ENCODE measurements around the gene FAM25A.
"Not testable (repeated sequence)": the region's sequence is repeated elsewhere in the genome, so short reads cannot be mapped to it uniquely, and the experiment has no call there.

The FAM25A gene

DNA sequence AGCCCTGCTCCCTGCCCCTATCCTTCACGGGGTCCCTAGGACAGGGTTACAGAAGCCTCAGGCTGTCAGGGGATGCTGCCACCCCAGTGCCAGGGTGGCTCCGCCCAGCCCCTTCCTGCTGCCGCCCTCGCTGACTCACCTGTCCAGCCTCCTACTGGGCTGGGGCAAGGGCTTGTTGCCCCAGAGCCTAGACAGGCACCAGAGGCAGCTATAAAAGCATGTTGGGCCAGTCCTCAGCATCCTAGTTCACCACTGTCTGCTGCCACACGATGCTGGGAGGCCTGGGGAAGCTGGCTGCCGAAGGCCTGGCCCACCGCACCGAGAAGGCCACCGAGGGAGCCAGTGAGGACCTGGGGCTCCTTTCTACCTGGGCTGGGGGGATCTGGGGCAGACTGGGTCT, at the start of gene FAM25A:
TSS of gene FAM25A (plus strand) at position 239 of the 400 bp plus-strand sequence. CDS start at position 270, 31 bp downstream.
- not testable (repeated sequence) for H3K9me2 ChIP-seq (replicated peaks; ENCODE audit: insufficient read depth, low read length); H3K4me1 ChIP-seq (ENCODE audit: low read length); H3K36me3 ChIP-seq (replicated peaks; ENCODE audit: insufficient read depth, low read length); H3K27ac ChIP-seq (ENCODE audit: low read length); H3K4me3 ChIP-seq (ENCODE audit: low read length); H3K9ac ChIP-seq (ENCODE audit: low read length); H3K27me3 ChIP-seq (replicated peaks; ENCODE audit: insufficient read depth, low read length); H3K9me3 ChIP-seq (replicated peaks; ENCODE audit: insufficient read depth, low read length); H4K20me1 ChIP-seq (ENCODE audit: insufficient read depth, low read length); H2AFZ ChIP-seq (ENCODE audit: low read length); H3F3A ChIP-seq (ENCODE audit: insufficient read depth, low read length); H3K4me2 ChIP-seq (ENCODE audit: low read depth, low read length); H3K79me2 ChIP-seq (ENCODE audit: low read length); DNase-seq

DNA sequence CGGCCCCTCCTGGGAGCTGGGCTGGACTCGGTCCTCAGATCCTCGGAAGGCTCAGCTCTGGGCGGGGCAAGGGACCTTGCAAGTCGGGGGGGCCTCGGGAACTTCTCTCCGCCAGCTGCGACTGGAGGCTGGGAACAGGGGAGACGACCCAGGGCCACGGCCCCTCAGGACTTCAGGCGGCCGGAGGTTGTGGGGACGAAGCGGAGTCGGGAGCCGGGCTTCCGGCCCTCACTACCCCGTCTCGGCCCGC, 49.2 kb upstream of the FAM25A start:
- no peak for DNase-seq
- Histone ChIP-seq H4K20me1 (ENCODE audit: insufficient read depth, low read length) (no peaks in the 10 kb centered on the region), H3K9me2 (replicated peaks; ENCODE audit: insufficient read depth, low read length) (no peaks in the 10 kb centered on the region), H3K79me2 (ENCODE audit: low read length) (no peaks in the 10 kb centered on the region), H3K9me3 (replicated peaks; ENCODE audit: insufficient read depth, low read length) (no peaks in the 10 kb centered on the region), H3K9ac (ENCODE audit: low read length) (peak overlapping the region; percentile 71), H3K27ac (ENCODE audit: low read length) (no peak overlapping the region), H3K4me2 (ENCODE audit: low read depth, low read length) (peak overlapping the region; percentile 75), H3K4me3 (ENCODE audit: low read length) (peak overlapping the region; percentile 61), H3K27me3 (replicated peaks; ENCODE audit: insufficient read depth, low read length) (no peaks in the 10 kb centered on the region), H2AFZ (ENCODE audit: low read length) (peak overlapping the region; percentile 78), H3F3A (ENCODE audit: insufficient read depth, low read length) (no peaks in the 10 kb centered on the region), H3K4me1 (ENCODE audit: low read length) (no peaks in the 10 kb centered on the region), H3K36me3 (replicated peaks; ENCODE audit: insufficient read depth, low read length) (no peaks in the 10 kb centered on the region)
- TF ChIP-seq EZH2 (optimal IDR thresholded peaks at IDR 0.05; ENCODE audit: low read depth, low read length) (no peak), EZH2phosphoT487 (IDR thresholded peaks at IDR 0.05; ENCODE audit: low read length) (no peak)
- TF ChIP-seq, protein P1, sequence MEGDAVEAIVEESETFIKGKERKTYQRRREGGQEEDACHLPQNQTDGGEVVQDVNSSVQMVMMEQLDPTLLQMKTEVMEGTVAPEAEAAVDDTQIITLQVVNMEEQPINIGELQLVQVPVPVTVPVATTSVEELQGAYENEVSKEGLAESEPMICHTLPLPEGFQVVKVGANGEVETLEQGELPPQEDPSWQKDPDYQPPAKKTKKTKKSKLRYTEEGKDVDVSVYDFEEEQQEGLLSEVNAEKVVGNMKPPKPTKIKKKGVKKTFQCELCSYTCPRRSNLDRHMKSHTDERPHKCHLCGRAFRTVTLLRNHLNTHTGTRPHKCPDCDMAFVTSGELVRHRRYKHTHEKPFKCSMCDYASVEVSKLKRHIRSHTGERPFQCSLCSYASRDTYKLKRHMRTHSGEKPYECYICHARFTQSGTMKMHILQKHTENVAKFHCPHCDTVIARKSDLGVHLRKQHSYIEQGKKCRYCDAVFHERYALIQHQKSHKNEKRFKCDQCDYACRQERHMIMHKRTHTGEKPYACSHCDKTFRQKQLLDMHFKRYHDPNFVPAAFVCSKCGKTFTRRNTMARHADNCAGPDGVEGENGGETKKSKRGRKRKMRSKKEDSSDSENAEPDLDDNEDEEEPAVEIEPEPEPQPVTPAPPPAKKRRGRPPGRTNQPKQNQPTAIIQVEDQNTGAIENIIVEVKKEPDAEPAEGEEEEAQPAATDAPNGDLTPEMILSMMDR (IDR thresholded peaks at IDR 0.05; ENCODE audit: low read length), result no peak

DNA sequence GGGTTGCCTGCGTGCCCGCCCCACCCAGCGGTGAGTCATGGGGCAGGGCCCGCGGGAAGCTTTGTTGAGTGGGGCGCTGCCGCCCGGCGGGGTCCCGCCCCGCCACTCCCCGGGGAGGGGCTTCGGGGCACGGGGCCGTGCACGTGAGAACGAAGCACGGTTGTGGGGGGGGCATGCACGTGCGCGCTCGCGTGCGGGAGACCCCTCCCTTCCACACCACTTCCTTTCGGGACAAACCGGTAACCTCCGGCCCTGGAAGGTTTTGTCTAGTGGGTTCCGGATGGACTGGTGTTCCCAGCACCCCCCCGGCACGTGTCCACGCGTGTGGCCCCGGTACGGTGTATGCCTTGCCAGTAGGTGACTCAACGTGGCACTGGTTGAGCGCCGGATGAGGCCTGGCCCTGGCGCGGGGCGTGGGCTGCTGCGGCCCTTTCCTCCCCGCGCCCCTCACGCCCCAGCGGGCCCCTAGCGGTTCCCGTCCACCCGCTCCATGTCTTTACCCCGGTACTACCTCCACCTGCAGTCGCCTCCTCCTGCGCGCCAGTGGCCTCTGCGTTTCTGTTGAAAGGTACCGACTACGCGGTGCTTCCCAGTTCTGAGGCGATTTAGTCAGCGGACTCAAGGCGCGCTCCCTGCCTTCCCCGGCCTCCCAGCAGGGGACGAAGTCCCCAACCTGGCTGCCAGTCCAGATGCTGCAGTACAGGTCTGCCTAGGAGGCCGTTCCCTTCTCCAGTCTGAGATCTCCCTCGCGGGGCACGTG, 48.7 kb upstream of the FAM25A start:
- Histone ChIP-seq H3K79me2 (ENCODE audit: low read length) (no peaks in the 10 kb centered on the region), H3K27me3 (replicated peaks; ENCODE audit: insufficient read depth, low read length) (no peaks in the 10 kb centered on the region), H3K36me3 (replicated peaks; ENCODE audit: insufficient read depth, low read length) (no peaks in the 10 kb centered on the region), H3K9me3 (replicated peaks; ENCODE audit: insufficient read depth, low read length) (no peaks in the 10 kb centered on the region), H3K4me3 (ENCODE audit: low read length) (peak overlapping the region; percentile 61), H3K27ac (ENCODE audit: low read length) (peak overlapping the region; percentile 20; the same call in 1 of the 2 replicates), H3K9me2 (replicated peaks; ENCODE audit: insufficient read depth, low read length) (no peaks in the 10 kb centered on the region), H4K20me1 (ENCODE audit: insufficient read depth, low read length) (no peaks in the 10 kb centered on the region), H3K4me2 (ENCODE audit: low read depth, low read length) (peak overlapping the region; percentile 75), H3K9ac (ENCODE audit: low read length) (peak overlapping the region; percentile 71), H3K4me1 (ENCODE audit: low read length) (no peaks in the 10 kb centered on the region), H3F3A (ENCODE audit: insufficient read depth, low read length) (no peaks in the 10 kb centered on the region), H2AFZ (ENCODE audit: low read length) (peak overlapping the region; percentile 78)
- peak; percentile 67 for DNase-seq
- TF ChIP-seq, protein P1 (IDR thresholded peaks at IDR 0.05; ENCODE audit: low read length), result no peak
- TF ChIP-seq EZH2phosphoT487 (IDR thresholded peaks at IDR 0.05; ENCODE audit: low read length) (no peak), EZH2 (optimal IDR thresholded peaks at IDR 0.05; ENCODE audit: low read depth, low read length) (no peak)

DNA sequence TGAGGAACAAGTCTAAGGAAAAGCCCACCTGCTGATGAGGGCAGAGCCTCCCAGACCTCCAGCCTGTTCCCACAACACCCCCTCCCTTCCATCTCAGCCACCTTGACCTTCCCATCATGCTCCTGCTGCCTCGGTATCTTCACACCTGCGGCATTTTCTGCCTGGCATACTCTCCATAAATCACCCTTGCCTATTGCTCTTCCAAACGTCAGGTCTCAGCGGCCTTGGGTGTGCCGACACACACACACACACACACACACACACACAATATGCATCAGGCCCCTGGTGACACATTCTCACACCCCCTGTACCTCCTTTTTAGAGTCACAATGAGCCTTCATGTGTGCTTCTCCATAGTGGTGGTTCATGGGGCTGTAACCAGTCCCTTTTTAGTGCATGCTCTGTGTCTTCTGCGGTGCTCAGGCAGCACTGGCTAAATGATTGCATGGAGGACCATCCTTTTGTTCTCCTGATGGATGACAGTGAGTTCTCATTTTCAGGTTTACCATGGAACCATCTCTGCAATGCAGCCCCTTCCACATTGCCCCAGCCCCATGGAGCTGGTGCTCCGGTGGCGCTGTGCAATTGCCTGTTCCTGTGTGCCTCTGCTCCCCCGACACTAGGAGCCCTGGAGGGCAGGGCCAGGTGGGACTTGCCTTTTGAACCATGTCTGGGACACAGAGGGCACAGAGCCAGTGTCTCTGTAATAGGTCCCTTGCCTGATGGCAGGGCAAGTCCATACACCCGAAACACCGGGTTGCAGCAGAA, 47.3 kb upstream of the FAM25A start:
- TF ChIP-seq EZH2phosphoT487 (IDR thresholded peaks at IDR 0.05; ENCODE audit: low read length) (no peak), EZH2 (optimal IDR thresholded peaks at IDR 0.05; ENCODE audit: low read depth, low read length) (no peak)
- TF ChIP-seq, protein P1 (IDR thresholded peaks at IDR 0.05; ENCODE audit: low read length), result no peak
- Histone ChIP-seq H3F3A (ENCODE audit: insufficient read depth, low read length) (no peaks in the 10 kb centered on the region), H3K27me3 (replicated peaks; ENCODE audit: insufficient read depth, low read length) (no peaks in the 10 kb centered on the region), H3K9me3 (replicated peaks; ENCODE audit: insufficient read depth, low read length) (no peaks in the 10 kb centered on the region), H2AFZ (ENCODE audit: low read length) (no peak overlapping the region), H3K9me2 (replicated peaks; ENCODE audit: insufficient read depth, low read length) (no peaks in the 10 kb centered on the region), H3K4me1 (ENCODE audit: low read length) (no peaks in the 10 kb centered on the region), H3K79me2 (ENCODE audit: low read length) (no peaks in the 10 kb centered on the region), H4K20me1 (ENCODE audit: insufficient read depth, low read length) (no peaks in the 10 kb centered on the region), H3K36me3 (replicated peaks; ENCODE audit: insufficient read depth, low read length) (no peaks in the 10 kb centered on the region), H3K27ac (ENCODE audit: low read length) (no peak overlapping the region), H3K4me3 (ENCODE audit: low read length) (no peak overlapping the region), H3K9ac (ENCODE audit: low read length) (no peak overlapping the region), H3K4me2 (ENCODE audit: low read depth, low read length) (no peak overlapping the region)
- no peak for DNase-seq
